Measurements from ENCODE around the gene TBC1D10A. TPM values are rescaled to one million over a fixed set of nuclear protein-coding genes. Genes with fewer than 3 reads are reported as not detected.

The TBC1D10A gene
- polyA plus RNA-seq, 4 donors, result 11.7 to 17.6 (median 14.4) TPM

DNA sequence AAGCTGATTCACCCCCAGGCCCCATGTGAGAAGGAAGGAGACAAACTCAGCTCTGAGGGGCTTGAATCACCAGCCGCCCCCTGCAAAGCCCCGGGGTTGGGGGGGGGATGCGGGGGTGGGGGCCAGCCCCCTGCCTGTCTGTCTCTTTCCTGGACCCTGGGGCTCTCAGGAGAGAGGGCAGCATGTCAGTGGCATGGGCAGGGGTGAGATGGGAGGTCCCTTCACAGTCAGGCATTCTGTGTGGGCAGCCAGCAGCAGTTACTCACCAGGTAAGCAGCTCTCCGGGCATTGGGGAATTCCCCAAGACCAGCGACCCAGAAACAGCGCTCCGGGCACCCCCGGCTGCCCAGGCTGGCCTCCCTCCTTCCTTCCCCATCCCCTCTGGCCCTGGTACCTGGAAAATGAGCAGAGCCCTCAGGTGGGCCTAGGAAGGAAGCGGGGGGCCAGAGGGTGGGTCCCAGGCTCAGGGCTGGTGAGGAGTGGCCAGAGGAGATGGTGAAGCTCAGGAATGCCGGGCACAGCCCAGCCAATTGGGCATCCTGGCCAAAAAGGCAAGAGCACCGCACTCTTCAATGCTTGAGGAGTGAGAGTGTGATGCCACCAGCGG lies 76.0 kb downstream of the TBC1D10A start:
- no peak for DNase-seq (ENCODE audit: low read depth in 4 of 4, low spot score in 3 of 4)

DNA sequence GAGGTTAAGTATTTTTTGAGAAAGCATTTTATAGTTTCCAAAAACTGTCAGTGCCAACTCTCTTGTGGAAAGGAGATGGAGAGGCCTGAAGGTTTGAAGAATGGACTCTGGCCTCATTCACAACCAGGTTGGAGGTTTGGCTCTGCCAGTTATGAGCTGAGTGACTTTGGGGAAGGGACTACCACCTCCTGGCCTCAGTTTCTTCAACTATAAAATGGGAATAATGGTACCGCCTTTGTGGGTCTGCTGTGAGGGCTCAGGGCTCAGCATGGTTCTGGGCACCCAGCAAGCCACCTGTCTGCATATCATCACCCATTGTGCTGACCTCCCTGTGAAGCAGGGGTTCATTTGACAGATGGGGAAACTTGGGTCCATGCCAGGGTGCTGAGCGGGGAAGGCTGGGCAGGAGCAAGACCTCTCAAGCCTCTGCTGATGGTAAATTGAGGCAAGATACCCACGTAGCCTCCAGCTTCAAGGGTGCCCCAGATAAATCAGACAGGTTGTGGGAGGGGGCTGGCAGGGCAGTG lies 76.6 kb downstream of the TBC1D10A start:
- no peak for DNase-seq (ENCODE audit: low read depth in 4 of 4, low spot score in 3 of 4)

DNA sequence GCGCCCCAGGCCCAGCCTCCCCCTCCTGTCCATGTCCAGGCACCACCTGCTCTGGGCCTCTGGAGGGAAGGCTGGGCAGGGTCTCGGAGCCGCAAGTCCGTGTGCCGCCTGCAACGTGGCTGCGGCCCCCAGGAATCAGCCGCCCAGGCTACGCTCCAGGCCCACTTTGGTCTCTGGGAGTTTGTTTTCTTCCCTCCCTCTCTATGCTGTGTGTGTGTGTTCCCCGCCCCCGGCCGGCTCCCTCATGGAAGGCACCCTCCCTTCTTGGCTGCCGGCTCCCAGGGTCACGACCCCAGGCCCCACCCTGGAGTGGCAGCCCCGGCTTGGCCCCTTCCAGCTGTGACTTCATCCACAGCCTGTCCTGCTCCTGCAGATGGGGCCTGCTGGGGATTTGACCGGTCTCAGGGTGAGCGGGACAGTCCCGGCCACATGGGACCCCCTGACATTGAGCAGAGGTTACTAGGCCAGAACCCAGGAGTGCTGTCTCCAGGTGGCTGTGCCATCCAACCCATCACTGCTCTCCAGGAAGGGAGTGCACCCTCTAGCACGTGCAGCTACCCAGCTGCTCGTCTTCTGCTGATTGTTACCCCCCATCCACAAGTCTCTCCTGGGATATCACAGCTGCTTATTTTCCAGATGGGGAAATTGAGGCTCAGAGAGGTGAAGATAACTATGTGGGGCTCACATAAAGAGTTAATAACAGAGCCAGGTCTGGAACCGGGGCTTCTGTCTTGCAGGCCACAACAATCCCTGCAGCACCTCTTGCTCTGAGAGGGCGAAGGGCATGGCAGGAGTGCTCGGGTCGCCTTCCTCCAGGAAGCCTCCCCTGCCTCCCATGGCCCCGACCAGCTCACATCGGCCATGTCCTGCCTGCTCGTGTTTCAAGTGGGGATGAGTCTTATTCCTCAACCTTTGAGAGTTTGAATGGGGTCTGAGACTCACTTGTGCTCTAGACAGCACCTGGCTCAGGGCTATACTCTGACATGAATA lies 77.4 kb downstream of the TBC1D10A start:
- DNase-seq (ENCODE audit: low read depth in 4 of 4, low spot score in 3 of 4), result no peak

DNA sequence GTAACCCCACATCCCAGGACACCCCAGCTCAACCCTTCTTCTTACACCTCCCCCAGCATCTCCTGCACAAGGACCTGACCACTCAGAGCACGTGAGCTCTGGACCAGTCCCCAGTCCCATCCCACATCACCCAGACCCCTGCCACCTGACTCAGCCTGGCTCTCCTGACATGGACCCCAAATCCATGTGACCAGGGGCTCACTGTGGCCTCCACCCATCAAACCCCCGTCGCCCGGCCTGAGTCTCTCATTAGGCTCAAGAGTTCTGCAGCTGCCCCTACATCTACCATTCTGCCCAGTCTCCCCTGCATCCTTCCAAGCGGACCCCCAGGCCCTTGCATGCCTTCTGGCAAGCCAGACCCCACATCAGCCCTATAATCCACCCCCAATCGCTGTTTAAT lies 78.3 kb downstream of the TBC1D10A start:
- no peak for DNase-seq (ENCODE audit: low read depth in 4 of 4, low spot score in 3 of 4)

DNA sequence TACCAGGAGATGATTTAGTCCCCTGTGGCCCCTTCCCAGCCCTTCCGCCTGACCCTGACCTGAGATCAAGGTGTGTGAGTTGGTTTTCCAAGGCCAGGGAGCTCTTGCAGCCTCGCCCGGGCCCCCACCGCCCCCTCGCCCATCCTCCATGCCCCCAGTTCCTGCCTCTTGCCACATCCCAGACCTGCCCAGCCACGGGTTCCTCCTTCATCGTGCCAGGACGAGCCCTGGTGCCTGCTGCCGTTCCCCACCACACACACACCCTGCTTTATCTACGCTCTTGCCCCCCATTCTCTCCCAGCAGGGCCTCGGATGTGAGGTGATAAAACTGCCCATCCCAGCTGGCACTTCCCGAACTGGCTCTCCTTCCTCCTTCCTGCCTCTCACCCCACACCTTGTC lies 78.8 kb downstream of the TBC1D10A start:
- no peak for DNase-seq (ENCODE audit: low read depth in 4 of 4, low spot score in 3 of 4)

DNA sequence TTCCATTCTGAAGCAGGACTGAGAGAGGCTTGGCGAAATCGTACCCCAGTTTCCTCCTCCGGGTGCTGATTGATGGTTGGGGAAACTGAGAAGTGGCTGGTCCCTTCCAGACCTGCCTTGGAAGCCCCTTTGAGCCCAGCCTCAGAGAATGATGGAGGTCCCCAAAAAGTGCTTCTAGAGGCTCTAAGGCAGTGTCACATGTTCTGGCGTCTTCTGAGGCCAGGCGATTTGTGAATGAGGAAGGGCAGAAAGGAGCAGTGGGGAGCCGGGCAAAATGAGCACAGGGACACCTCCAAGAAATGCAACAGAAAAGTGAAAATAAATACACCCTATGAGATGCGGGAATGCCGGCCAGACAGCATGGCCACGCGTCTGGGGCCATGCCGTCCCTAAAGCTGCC lies 79.2 kb downstream of the TBC1D10A start:
- DNase-seq (ENCODE audit: low read depth in 4 of 4, low spot score in 3 of 4), result no peak

DNA sequence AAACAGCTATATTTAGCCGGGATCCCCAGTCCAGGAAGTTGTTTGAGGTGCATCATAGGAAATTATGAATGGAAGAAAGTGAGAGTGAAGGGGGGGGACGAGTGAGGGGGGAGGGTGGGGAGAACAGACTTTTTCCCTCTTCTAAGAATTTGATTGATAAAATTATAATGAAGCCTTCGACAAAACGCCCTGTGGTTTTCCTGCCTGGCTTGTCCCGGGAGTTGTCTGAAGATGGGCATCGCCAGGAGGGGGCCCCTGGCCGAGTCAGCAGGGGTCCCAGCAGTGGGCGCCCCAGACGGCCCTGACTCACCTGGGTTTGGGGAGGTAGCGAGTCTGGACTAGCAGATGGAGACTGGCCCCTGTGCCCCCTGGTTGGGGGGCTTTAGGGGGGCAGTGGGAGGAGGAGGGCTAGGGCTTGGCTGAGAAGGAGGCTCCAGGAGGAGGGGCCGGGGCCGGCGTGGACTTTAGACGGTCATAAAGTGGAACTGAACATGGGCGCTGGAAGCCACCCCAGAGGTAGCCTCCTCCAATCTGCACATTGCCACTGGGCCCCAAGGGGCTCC lies 79.8 kb downstream of the TBC1D10A start:
- no peak for DNase-seq (ENCODE audit: low read depth in 4 of 4, low spot score in 3 of 4)

DNA sequence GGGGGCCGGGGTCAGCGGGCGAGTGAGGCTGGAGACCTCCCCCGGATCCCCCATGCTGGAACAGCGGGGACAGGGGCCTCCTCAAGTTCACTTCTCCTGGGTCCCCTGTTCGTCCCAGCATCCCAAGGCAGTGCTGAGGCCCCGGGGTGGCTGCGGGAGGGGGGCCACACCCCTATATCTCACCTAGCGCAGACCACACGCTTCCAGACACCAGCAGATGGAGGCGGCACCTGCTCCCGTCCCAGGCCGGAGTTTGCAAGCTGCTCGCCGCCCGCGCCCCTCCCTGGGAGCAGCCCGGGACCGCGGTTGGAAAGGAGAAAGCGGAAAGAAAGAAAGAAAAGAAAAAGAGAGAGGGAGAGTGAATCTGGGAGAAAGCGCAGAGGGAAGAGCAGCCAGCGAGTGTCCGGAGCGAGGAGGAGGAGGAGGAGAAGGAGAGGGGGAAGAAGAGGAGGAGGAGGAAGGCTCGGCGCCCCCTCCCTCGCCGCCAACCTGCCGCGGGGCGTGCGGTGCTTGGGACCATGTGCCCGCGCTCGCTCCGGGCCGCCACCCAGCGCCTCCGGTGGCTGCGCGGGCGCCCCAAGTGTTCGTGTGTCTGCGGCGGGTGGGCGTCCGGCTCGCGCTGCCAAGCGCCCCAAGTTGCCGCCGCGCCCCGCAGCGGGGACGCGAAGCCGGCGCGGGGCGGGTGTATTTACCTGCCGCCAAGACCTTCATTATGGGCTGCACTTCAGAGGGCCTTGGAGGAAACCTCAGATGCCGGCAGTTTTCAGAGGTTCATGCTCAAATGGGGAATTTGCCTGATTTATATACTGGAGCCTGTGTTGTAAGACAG lies 80.5 kb downstream of the TBC1D10A start, which contains the start of gene LIF:
Gene LIF (minus strand): TSS at position 775 of the 829 bp plus-strand sequence. CDS start 64 bp downstream, at position 711.
- no peak for DNase-seq (ENCODE audit: low read depth in 4 of 4, low spot score in 3 of 4)

DNA sequence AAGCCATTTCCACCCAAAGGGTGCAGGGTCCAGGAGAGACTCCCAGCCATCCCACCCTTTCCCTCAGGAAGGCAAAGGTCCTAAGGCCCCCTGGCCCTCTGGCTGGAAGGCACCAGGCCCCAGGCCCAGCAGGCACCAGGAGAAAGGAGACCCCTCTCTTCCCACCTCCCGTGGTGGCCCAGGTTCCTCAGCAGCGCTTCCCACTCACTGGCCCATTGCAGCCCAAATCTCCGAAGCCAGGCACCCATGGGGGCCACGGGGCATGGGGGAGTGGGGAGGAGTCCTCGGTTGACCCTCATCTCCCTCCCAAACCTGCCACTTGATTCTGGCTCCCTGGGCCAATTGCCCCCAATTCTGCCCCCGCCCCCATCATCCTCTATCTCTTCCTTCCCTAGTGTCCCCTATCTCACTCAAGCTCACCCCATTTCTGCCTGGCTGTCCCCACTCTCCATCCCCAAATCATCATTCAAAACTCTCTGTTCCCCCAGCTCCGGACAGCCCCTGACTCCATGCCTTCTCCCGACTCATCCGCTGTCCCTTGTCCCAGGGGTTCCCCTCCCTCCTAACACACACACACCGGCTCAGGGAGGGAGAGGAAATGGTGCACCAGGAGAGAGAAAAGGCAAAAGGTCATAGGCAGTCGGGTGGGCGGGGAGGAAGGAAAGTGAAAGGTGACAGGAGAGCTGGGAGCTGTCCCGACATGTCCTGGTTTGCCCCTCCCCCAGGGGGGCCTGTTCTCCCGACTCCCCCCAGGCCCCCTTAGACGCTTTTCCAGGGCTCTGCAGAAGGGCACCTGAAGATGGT lies 81.4 kb downstream of the TBC1D10A start:
- no peak for DNase-seq (ENCODE audit: low read depth in 4 of 4, low spot score in 3 of 4)

DNA sequence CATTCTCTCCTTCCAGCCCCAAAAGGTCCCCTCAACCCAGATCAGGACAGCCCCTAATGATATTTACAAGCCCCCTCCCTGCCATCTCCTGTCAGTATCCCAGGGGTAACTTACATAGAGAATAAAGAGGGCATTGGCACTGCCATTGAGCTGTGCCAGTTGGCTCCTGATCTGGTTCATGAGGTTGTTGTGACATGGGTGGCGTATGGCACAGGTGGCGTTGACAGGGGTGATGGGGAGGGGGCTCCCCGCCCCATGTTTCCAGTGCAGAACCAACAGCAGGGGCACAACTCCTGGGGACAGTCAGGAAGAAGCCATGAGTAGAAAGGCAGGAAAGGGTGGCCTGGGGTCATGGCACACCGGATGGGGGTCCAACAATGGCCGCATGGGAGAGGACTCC lies 82.1 kb downstream of the TBC1D10A start:
- DNase-seq (ENCODE audit: low read depth in 4 of 4, low spot score in 3 of 4), result no peak

DNA sequence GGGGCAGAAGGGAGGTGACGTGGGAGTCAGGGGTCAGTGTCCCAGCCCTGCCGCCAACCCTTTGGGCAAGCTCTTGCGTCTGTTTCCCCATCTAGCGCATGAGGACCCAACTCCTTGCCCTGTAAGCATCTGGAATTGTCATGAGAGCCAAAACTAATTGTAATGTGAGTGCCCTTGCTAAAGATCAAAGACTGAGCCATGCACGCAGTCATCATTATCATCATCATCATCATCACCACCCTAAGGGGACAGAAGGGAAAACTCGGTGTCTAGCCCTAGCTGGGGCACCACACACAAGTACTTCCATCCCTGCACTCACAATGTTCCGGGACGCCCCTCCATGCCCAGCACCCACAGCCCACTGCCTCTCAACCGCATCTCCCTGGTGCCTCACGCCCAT lies 82.7 kb downstream of the TBC1D10A start:
- no peak for DNase-seq (ENCODE audit: low read depth in 4 of 4, low spot score in 3 of 4)

DNA sequence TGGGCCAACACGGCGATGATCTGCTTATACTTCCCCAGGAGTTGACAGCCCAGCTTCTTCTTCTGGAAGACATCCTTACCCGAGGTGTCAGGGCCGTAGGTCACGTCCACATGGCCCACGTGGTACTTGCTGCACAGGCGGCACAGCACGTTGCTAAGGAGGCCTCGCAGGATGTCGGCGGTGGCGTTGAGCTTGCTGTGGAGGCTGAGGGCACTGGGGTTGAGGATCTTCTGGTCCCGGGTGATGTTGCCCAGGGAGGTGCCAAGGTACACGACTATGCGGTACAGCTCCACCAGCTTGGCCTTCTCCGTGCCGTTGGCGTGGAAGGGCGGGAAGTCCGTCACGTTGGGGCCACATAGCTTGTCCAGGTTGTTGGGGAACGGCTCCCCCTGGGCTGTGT lies 83.1 kb downstream of the TBC1D10A start:
- DNase-seq (ENCODE audit: low read depth in 4 of 4, low spot score in 3 of 4), result no peak

Other genes with a start within 250 kb of the TBC1D10A start
- under 1 TPM in 1 of 4 donors, not detected in 3; 0.10 TPM for gene HORMAD2, start 246.5 kb downstream of the TBC1D10A start, polyA plus RNA-seq (ENCODE audit: insufficient read length in 4 of 4)
- 1 to 10 TPM; 1.8 to 2.0 (median 1.9) TPM for gene LIF, start 80.2 kb downstream of the TBC1D10A start, polyA plus RNA-seq (ENCODE audit: insufficient read length in 4 of 4)
- under 1 TPM in 2 of 4 donors, not detected in 2; 0.18 to 0.22 TPM for gene OSM, start 60.1 kb downstream of the TBC1D10A start, polyA plus RNA-seq (ENCODE audit: insufficient read length in 4 of 4)
- 10 to 100 TPM in 2 of 4 donors, 1 to 10 TPM in 2; 9.6 to 13.7 (median 10.5) TPM for gene CASTOR1, start 37.4 kb downstream of the TBC1D10A start, polyA plus RNA-seq (ENCODE audit: insufficient read length in 4 of 4)
- gene SF3A1, start 30.0 kb upstream of the TBC1D10A start, polyA plus RNA-seq (ENCODE audit: insufficient read length in 4 of 4), result 100 to 1,000 TPM; 141 to 175 (median 162) TPM
- gene CCDC157, start 30.1 kb upstream of the TBC1D10A start, polyA plus RNA-seq (ENCODE audit: insufficient read length in 4 of 4), result 1 to 10 TPM; 4.9 to 7.6 (median 5.3) TPM
- 10 to 100 TPM; 18.3 to 22.9 (median 21.8) TPM for gene RNF215, start 60.5 kb upstream of the TBC1D10A start, polyA plus RNA-seq (ENCODE audit: insufficient read length in 4 of 4)
- 1 to 10 TPM; 4.0 to 7.3 (median 6.1) TPM for gene SEC14L2, start 70.1 kb upstream of the TBC1D10A start, polyA plus RNA-seq (ENCODE audit: insufficient read length in 4 of 4)
- gene MTFP1, start 98.8 kb upstream of the TBC1D10A start, polyA plus RNA-seq (ENCODE audit: insufficient read length in 4 of 4), result 10 to 100 TPM in 1 of 4 donors, 1 to 10 TPM in 3; 7.3 to 14.1 (median 7.8) TPM
- gene SEC14L3, start 145.1 kb upstream of the TBC1D10A start, polyA plus RNA-seq (ENCODE audit: insufficient read length in 4 of 4), result under 1 TPM in 1 of 4 donors, not detected in 3; 0.05 TPM
- under 1 TPM; 0.33 to 0.71 (median 0.52) TPM for gene SEC14L4, start 178.8 kb upstream of the TBC1D10A start, polyA plus RNA-seq (ENCODE audit: insufficient read length in 4 of 4)
- gene SEC14L6, start 219.8 kb upstream of the TBC1D10A start, polyA plus RNA-seq (ENCODE audit: insufficient read length in 4 of 4), result 1 to 10 TPM; 4.6 to 9.5 (median 7.8) TPM
- 10 to 100 TPM; 25.3 to 42.8 (median 27.1) TPM for gene GAL3ST1, start 247.7 kb upstream of the TBC1D10A start, polyA plus RNA-seq (ENCODE audit: insufficient read length in 4 of 4)

Data from right renal pelvis (tissue), 4 donors.